NCI-H2227 (cell line): ENCODE measurements around the gene ACMSD.
A peak's percentile ranks its signal among the peaks of the same experiment; 100 is the strongest.
"Not testable (repeated sequence)": the region's sequence is repeated elsewhere in the genome, so short reads cannot be mapped to it uniquely, and the experiment has no call there.

ENCODE experiments used
- DNase-seq: peaks from one replicate; lab custom pipeline; 2025; ENCODE audit not compliant: unreplicated experiment; lab: John Stamatoyannopoulos, UW

ACMSD gene

GRCh38 chr2:134838143-134838620, at the start of gene ACMSD:
Gene ACMSD, plus strand, starts transcription at chr2:134838616. Its CDS starts 67 bp downstream, at chr2:134838683.
- no peak for DNase-seq

- no peak for DNase-seq
Measured at GRCh38 chr2:134790487-134790886, 47.9 kb upstream of the ACMSD start.

DNA sequence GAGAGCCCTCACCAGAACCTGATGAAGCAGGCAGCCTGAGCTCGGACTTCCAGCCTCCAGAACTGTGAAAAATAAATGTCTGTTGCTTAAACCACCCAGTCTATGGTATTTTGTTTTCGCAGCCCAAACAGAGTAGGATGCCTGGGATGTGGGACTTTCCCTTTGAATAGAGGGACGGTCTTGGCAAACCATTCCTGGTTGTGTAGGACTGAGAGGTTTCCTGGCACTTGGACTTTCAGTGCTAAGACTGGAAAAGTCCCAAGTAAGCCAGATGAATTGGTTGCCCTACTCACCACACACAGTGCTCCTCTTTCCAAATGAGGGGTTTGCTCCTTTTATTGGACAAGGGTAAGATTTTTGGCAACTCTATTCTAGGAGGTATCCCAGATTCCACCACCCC, 46.8 kb upstream of the ACMSD start:
- no peak for DNase-seq

DNA sequence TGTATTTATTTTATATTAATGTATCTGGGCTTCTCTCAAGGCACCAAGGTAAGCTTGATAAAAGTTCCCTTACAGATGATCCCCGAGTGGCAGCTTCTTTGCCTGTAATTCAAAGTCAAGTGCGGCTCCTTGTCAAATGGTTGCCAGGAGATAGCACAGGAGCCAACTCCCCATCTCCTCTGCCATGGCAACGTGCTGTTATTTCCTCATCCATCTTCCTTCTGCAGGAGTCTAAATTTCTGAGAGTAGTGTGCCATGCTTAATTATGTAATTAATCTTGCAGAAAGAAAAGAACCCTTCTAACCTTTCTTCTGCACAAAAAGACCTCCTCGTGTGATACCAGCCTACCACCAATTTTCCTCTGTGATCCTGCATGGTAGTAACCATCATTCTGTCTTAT, 46.2 kb upstream of the ACMSD start:
- DNase-seq = peak; percentile 51

GRCh38 chr2:134795765-134796164, 42.7 kb upstream of the ACMSD start:
- DNase-seq = no peak

GRCh38 chr2:134796373-134796772, 42.0 kb upstream of the ACMSD start:
- DNase-seq = no peak

DNA sequence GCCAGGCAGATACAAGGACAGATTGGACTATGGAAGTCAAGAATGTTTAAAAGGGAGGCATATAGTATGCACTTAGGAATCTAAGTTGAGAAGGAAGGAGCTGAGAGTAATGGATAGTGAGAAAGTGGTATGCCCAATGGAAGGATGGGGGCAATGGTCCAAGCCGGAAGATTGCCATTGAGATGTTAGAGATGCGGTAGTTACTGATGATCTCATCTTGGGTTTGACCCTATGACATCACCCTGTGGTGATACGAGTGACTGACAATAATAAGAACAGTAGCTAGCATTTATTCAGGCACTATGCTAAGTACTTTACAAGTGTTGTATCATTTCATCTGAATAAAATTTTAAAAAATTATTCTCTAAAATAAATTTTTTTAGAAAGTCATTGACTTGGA, 38.5 kb upstream of the ACMSD start:
- no peak for DNase-seq

DNA sequence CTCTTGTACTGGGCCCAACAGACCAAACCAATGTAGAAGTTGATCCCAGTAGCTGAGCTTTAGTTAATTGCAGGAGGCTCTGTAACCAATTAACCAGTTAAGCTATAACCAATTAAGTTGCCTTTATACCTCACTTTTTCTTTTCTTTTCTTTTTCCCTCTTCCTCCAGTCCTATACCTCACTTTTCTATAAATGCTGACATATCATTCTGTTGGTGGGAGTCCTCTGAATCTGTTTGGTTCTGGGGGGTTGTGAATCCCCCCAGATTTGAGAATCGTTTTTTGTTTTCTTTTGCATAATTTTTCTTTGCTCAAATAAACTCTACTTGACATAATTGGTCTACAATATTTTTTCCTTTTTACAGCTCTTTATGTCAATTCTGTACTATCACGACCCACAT, 38.1 kb upstream of the ACMSD start:
- no peak for DNase-seq

DNA sequence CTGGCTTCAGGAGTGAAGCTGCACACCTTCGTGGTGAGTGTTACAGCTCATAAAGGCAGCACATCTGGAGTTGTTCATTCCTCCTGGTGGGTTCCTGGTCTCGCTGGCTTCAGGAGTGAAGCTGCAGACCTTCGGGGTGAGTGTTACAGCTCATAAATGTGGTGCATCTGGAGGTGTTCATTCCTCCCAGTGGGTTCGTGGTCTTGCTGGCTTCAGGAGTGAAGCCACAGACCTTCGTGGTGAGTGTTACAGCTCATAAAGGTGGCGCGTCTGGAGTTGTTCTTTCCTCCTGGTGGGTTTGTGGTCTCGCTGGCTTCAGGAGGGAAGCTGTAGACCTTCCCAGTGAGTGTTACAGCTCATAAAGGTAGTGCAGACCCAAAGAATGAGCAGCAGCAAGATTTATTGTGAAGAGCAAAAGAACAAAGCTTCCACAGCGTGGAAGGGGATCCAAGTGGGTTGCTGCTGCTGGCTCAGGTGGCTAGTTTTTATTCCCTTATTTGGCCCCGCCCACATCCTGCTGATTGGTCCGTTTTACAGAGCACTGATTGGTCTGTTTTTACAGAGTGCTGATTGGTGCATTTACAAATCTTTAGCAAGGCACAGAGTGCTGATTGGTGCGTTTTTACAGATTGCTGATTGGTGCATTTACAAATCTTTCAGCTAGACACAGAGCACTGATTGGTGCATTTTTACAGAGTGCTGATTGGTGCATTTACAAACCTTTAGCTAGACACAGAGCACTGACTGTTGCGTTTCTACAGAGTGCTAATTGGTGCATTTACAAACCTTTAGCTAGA, 34.6 kb upstream of the ACMSD start:
- not testable (repeated sequence) for DNase-seq

- DNase-seq = no peak
Measured at GRCh38 chr2:134815741-134816140, 22.7 kb upstream of the ACMSD start.

GRCh38 chr2:134818321-134818720, 20.1 kb upstream of the ACMSD start:
- no peak for DNase-seq

DNA sequence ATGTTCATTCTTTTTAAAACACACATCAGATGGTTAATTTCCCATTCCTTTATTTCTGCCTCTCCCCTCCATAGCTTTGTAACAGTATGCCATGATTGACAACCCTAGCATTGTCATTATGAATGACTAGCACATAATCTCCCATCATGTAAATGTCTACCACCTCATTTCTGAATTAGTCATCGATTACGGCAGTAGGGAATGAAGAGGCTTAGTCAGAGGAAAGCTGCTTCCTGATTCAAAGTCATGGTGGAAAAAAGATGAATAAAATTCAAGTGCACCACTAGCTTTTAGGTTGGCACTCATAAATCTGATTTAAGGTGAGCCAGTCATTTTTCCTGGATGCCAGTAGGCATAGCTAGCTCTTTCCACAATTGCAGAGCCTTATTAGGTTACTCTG, 19.1 kb upstream of the ACMSD start:
- no peak for DNase-seq

DNA sequence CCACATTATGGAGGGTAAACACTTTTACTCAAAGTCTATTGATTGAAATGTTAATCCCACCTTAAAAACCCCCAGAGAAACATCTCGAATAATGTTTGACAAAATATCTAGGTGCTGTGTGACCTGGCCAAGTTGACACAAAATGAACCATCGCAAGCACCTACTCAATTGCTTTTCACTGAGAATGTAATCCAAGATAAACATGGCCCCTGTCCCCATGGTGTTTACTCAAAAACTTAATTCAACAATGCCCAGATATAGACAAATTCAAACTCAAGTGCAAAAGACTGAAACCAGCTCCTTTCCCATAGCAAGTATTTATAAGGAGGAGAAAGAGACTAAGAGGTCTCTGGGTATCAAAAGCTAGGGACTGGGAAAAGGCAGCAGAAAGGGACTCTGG, 15.0 kb upstream of the ACMSD start:
- DNase-seq = no peak

DNA sequence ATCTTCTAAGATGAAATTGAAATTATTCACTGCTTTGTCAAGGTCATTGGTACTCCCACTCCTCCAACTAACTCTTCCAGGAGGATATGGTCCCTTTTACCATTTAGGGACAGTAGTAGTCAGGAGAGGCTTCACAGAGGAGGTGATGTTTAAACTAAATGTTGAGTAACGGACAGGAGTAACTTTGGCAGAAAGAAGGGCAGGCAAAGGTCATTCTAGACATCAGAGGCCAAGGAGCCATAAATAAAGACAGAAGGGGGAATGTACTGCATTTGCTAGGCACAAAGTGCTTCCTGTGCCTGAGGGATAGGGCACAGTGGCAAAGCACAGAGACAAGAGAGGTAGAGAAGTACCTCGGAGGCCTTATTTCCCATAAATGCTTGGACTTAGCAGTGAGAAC, 14.6 kb upstream of the ACMSD start:
- no peak for DNase-seq

GRCh38 chr2:134825716-134826115, 12.7 kb upstream of the ACMSD start:
- DNase-seq = not testable (repeated sequence)

- DNase-seq = no peak
Measured at GRCh38 chr2:134835471-134835870, 2.9 kb upstream of the ACMSD start.

DNA sequence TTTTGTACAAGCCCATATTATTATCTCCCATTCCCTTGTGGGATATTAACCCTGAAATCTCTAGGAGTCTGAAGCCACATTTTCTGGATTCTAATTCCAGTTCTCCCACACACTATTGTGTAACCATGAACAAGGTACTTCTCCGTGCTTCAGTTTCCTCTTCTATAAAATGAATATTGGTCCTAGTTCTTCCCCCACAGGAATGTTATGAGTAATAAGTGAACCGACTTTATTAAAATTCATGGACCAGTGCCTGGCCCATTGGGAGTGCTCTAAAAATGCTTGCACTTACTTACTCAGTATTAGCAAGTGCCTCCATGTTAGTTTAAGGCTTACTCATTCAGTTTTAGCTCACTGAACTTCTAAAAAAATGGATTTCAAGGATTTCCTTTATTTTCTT, 1.4 kb upstream of the ACMSD start:
- no peak for DNase-seq

DNA sequence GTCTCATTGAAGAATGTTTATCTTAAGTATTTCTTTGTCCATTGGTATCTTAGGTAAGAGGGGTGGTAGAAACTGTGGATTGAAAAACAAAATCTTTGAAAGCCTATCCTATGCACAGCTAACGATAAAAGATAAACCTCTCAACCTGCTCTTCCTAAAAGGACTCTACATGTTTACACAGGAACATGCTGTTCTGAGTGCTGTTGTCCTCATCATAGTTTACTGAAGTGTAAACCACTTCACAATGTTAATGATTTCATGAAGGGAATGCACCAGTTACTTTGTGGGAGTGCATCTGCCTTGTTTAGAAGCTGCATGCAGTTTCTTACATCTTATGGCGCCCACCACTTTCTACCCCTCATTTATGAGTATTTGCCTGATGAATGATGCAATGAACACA, 1.2 kb downstream of the ACMSD start:
- DNase-seq = no peak

GRCh38 chr2:134842930-134843490, 4.6 kb downstream of the ACMSD start:
- no peak for DNase-seq

DNA sequence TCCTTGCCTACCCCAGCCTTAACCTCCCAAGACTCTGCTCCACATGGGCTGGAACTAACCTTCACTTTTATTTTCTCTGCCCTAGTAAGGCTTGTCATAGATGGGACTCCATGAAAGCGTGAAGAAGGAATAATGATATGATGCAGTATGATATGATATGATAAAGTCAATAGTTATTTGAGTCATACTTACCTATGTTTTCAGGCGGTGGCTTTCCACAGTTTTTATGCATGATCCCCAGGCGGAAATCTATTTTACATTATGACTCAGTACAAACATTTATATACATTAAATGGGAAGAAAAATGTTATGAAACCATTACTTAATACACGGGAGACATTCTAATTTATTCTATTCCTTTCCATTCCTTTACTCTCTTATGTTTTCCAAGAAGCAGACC, 5.6 kb downstream of the ACMSD start:
- DNase-seq = no peak

DNA sequence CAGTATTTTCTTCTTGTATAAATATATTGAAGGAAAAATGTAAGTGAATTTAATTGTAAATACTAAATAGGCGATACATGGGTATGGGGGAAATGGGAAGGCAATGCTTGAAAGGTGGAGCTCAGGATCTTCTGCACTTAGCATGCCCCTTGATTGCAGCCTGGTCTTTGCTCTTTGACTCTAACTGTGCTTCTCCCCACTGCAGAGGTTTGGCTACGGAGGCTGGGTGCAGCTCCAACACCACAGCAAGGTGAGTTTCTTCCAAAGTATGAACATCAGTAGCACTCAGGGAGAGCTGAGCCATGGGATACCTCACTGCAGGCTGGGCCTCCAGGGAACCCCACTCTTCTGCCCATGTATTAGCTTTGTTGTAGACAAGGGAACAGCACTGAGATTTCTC, 6.6 kb downstream of the ACMSD start:
- DNase-seq = no peak

GRCh38 chr2:134845719-134846118, 7.3 kb downstream of the ACMSD start:
- no peak for DNase-seq

- no peak for DNase-seq
Measured at GRCh38 chr2:134846213-134846612, 7.8 kb downstream of the ACMSD start.
